ENCODE data around the gene GPR89A. TPM values are rescaled to one million over a fixed set of nuclear protein-coding genes. Genes with fewer than 3 reads are reported as not detected.

The GPR89A gene
- total and polyA plus RNA-seq, 4 donors, result 10.7 to 28.7 (median 27.8) TPM

DNA sequence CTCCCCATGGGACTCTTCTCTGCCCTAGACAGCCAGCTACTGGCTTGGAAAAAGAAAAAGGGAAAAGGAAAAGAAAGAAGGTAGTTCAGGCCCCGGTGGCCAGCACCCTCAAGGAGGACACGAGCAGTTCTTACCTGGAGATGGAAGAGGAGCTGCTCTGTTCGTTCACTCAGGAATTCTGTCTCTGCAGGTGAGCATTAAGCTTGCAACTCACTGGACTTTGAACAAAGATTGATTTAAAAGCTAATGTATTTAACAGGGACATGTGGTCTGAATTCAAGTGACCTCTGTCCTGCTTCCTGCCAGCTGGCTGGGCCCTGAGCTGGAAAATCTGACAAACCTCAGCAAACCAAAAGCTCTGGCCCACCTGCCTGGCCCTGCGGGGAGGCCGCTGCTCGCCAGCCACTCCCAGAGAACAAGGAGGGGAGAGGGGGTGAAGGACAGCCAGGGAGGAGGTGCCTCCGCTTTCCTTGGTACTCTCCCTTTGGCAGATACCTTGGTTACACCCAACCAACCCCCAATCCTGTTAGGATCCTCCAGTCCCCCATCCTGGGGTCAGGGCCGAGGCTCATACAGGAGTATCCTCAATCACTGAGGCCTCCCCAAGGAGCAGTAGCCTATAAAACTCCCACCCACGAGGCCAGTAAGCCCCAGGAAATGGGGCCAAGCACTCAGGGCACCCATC, 99.5 kb downstream of the GPR89A start, which contains the start of gene PDZK1:
Gene PDZK1 (minus strand): TSS at position 186 of the 685 bp plus-strand sequence. CDS start 19,347 bp downstream, outside the sequence.
- Histone ChIP-seq H3K27ac (ENCODE audit: low read depth in 1 of 2, low read length in 2 of 2) (peak within 1 kb of the TSS; percentile 93 to 96), H3K36me3 (ENCODE audit: control insufficient read depth in 4 of 4, insufficient read depth in 3 of 4, low read depth in 1 of 4, low read length in 3 of 4) (no peaks in the 10 kb centered on the region), H3K27me3 (ENCODE audit: control insufficient read depth in 4 of 4, insufficient read depth in 4 of 4, low read length in 3 of 4) (no peaks in the 10 kb centered on the region), H3K9ac (ENCODE audit: low read depth in 1 of 2, low read length in 2 of 2) (peak within 1 kb of the TSS; percentile 42 to 87), H3K9me3 (ENCODE audit: control insufficient read depth in 4 of 4, low read length in 3 of 4) (no peaks in the 10 kb centered on the region), H3K4me1 (ENCODE audit: control insufficient read depth in 4 of 4, insufficient read depth in 4 of 4, low read length in 3 of 4) (peaks cover 10 to 82% (median 56%) of the 10 kb centered on the region in 4 donors), H3K4me3 (ENCODE audit: low read depth in 1 of 3, low read length in 3 of 3) (peak within 1 kb of the TSS; percentile 68 to 74 (median 70))
- 29% methylated on average over 9 of the region's 9 CpGs for WGBS
- TF ChIP-seq HNF4A (conservative IDR thresholded peaks at IDR 0.05), result peak; percentile 95
- TF ChIP-seq, protein P1, sequence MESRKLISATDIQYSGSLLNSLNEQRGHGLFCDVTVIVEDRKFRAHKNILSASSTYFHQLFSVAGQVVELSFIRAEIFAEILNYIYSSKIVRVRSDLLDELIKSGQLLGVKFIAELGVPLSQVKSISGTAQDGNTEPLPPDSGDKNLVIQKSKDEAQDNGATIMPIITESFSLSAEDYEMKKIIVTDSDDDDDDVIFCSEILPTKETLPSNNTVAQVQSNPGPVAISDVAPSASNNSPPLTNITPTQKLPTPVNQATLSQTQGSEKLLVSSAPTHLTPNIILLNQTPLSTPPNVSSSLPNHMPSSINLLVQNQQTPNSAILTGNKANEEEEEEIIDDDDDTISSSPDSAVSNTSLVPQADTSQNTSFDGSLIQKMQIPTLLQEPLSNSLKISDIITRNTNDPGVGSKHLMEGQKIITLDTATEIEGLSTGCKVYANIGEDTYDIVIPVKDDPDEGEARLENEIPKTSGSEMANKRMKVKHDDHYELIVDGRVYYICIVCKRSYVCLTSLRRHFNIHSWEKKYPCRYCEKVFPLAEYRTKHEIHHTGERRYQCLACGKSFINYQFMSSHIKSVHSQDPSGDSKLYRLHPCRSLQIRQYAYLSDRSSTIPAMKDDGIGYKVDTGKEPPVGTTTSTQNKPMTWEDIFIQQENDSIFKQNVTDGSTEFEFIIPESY (IDR thresholded peaks at IDR 0.05), result peak; percentile 83
- peak; percentile 79 for TF ChIP-seq TAF1 (conservative IDR thresholded peaks at IDR 0.05)
- TF ChIP-seq JUND (IDR thresholded peaks at IDR 0.05), result peak; percentile 99 to 100
- peak in 1 of 2 donors; percentile 62 for TF ChIP-seq GABPA (IDR thresholded peaks at IDR 0.05 in 1 of 2, conservative IDR thresholded peaks at IDR 0.05 in 1 of 2)
- peak; percentile 66 for TF ChIP-seq YY1 (IDR thresholded peaks at IDR 0.05)
- TF ChIP-seq HNF4G (IDR thresholded peaks at IDR 0.05), result peak; percentile 86
- TF ChIP-seq EGR1 (IDR thresholded peaks at IDR 0.05; ENCODE audit: low read depth in 2 of 2), result peak; percentile 74 to 98
- peak; percentile 88 to 90 for TF ChIP-seq RXRA (IDR thresholded peaks at IDR 0.05)
- TF ChIP-seq NR2F2 (IDR thresholded peaks at IDR 0.05), result peak; percentile 40
- TF ChIP-seq, protein P2, sequence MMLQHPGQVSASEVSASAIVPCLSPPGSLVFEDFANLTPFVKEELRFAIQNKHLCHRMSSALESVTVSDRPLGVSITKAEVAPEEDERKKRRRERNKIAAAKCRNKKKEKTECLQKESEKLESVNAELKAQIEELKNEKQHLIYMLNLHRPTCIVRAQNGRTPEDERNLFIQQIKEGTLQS (IDR thresholded peaks at IDR 0.05), result peak; percentile 97
- TF ChIP-seq, protein P3, sequence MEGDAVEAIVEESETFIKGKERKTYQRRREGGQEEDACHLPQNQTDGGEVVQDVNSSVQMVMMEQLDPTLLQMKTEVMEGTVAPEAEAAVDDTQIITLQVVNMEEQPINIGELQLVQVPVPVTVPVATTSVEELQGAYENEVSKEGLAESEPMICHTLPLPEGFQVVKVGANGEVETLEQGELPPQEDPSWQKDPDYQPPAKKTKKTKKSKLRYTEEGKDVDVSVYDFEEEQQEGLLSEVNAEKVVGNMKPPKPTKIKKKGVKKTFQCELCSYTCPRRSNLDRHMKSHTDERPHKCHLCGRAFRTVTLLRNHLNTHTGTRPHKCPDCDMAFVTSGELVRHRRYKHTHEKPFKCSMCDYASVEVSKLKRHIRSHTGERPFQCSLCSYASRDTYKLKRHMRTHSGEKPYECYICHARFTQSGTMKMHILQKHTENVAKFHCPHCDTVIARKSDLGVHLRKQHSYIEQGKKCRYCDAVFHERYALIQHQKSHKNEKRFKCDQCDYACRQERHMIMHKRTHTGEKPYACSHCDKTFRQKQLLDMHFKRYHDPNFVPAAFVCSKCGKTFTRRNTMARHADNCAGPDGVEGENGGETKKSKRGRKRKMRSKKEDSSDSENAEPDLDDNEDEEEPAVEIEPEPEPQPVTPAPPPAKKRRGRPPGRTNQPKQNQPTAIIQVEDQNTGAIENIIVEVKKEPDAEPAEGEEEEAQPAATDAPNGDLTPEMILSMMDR (IDR thresholded peaks at IDR 0.05; ENCODE audit: low read depth, low read length, missing input control), result no peak
- TF ChIP-seq FOXA1 (IDR thresholded peaks at IDR 0.05), result peak; percentile 35
- TF ChIP-seq, protein P4, sequence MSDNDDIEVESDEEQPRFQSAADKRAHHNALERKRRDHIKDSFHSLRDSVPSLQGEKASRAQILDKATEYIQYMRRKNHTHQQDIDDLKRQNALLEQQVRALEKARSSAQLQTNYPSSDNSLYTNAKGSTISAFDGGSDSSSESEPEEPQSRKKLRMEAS (IDR thresholded peaks at IDR 0.05), result peak; percentile 92
- peak; percentile 43 to 57 for TF ChIP-seq RAD21 (IDR thresholded peaks at IDR 0.05)
- TF ChIP-seq, protein P5, sequence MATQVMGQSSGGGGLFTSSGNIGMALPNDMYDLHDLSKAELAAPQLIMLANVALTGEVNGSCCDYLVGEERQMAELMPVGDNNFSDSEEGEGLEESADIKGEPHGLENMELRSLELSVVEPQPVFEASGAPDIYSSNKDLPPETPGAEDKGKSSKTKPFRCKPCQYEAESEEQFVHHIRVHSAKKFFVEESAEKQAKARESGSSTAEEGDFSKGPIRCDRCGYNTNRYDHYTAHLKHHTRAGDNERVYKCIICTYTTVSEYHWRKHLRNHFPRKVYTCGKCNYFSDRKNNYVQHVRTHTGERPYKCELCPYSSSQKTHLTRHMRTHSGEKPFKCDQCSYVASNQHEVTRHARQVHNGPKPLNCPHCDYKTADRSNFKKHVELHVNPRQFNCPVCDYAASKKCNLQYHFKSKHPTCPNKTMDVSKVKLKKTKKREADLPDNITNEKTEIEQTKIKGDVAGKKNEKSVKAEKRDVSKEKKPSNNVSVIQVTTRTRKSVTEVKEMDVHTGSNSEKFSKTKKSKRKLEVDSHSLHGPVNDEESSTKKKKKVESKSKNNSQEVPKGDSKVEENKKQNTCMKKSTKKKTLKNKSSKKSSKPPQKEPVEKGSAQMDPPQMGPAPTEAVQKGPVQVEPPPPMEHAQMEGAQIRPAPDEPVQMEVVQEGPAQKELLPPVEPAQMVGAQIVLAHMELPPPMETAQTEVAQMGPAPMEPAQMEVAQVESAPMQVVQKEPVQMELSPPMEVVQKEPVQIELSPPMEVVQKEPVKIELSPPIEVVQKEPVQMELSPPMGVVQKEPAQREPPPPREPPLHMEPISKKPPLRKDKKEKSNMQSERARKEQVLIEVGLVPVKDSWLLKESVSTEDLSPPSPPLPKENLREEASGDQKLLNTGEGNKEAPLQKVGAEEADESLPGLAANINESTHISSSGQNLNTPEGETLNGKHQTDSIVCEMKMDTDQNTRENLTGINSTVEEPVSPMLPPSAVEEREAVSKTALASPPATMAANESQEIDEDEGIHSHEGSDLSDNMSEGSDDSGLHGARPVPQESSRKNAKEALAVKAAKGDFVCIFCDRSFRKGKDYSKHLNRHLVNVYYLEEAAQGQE (IDR thresholded peaks at IDR 0.05), result peak; percentile 89
- peak; percentile 72 for TF ChIP-seq FOXA2 (IDR thresholded peaks at IDR 0.05)
- TF ChIP-seq SP1 (IDR thresholded peaks at IDR 0.05), result peak; percentile 92
- DNase-seq (ENCODE audit: low spot score), result peak; percentile 54
